Measurements from ENCODE around the gene DNAJA3.

Gene DNAJA3

GRCh38 chr16:4386951-4387565, 38.6 kb upstream of the DNAJA3 start:
- Histone ChIP-seq H3K9ac (ENCODE audit: low read length) (no peak overlapping the region), H3K9me3 (replicated peaks; ENCODE audit: insufficient read depth, low read length) (no peaks in the 10 kb centered on the region), H3K4me1 (ENCODE audit: low read length) (no peaks in the 10 kb centered on the region), H3K79me2 (ENCODE audit: low read length) (peaks cover 4% of the 10 kb centered on the region; the same call in 1 of the 2 replicates), H3K36me3 (replicated peaks; ENCODE audit: insufficient read depth, low read length) (peaks cover 3% of the 10 kb centered on the region; the same call in 1 of the 2 replicates), H2AFZ (ENCODE audit: low read length) (no peak overlapping the region), H3K4me3 (ENCODE audit: low read length) (no peak overlapping the region), H3K9me2 (replicated peaks; ENCODE audit: insufficient read depth, low read length) (no peaks in the 10 kb centered on the region), H3K4me2 (ENCODE audit: low read depth, low read length) (no peak overlapping the region), H3K27ac (ENCODE audit: low read length) (no peak overlapping the region), H3F3A (ENCODE audit: insufficient read depth, low read length) (no peaks in the 10 kb centered on the region), H3K27me3 (replicated peaks; ENCODE audit: insufficient read depth, low read length) (no peaks in the 10 kb centered on the region), H4K20me1 (ENCODE audit: insufficient read depth, low read length) (no peaks in the 10 kb centered on the region)
- TF ChIP-seq EZH2phosphoT487 (IDR thresholded peaks at IDR 0.05; ENCODE audit: low read length), result no peak
- no peak for TF ChIP-seq CTCF (IDR thresholded peaks at IDR 0.05; ENCODE audit: low read length)
- no peak for DNase-seq

- Histone ChIP-seq H3K27me3 (replicated peaks; ENCODE audit: insufficient read depth, low read length) (no peaks in the 10 kb centered on the region), H3K4me3 (ENCODE audit: low read length) (no peak overlapping the region), H3K27ac (ENCODE audit: low read length) (no peak overlapping the region), H3K4me1 (ENCODE audit: low read length) (no peaks in the 10 kb centered on the region), H4K20me1 (ENCODE audit: insufficient read depth, low read length) (no peaks in the 10 kb centered on the region), H3F3A (ENCODE audit: insufficient read depth, low read length) (no peaks in the 10 kb centered on the region), H3K79me2 (ENCODE audit: low read length) (peaks cover 8% of the 10 kb centered on the region; the same call in 1 of the 2 replicates), H3K4me2 (ENCODE audit: low read depth, low read length) (no peak overlapping the region), H3K9me3 (replicated peaks; ENCODE audit: insufficient read depth, low read length) (no peaks in the 10 kb centered on the region), H2AFZ (ENCODE audit: low read length) (no peak overlapping the region), H3K36me3 (replicated peaks; ENCODE audit: insufficient read depth, low read length) (peaks cover 3% of the 10 kb centered on the region; the same call in 1 of the 2 replicates), H3K9ac (ENCODE audit: low read length) (no peak overlapping the region), H3K9me2 (replicated peaks; ENCODE audit: insufficient read depth, low read length) (no peaks in the 10 kb centered on the region)
- no peak for TF ChIP-seq EZH2 (optimal IDR thresholded peaks at IDR 0.05; ENCODE audit: low read depth, low read length)
- TF ChIP-seq EZH2phosphoT487 (IDR thresholded peaks at IDR 0.05; ENCODE audit: low read length), result no peak
- no peak for TF ChIP-seq CTCF (IDR thresholded peaks at IDR 0.05; ENCODE audit: low read length)
- DNase-seq, result no peak
Observed at GRCh38 chr16:4387781-4388180, 37.9 kb upstream of the DNAJA3 start.

- H3K27ac ChIP-seq (ENCODE audit: low read length), result no peak overlapping the region
- no peak overlapping the region for H3K9ac ChIP-seq (ENCODE audit: low read length)
- H3K79me2 ChIP-seq (ENCODE audit: low read length), result peaks cover 14% of the 10 kb centered on the region; the same call in 1 of the 2 replicates
- TF ChIP-seq CTCF (IDR thresholded peaks at IDR 0.05; ENCODE audit: low read length) (no peak), EZH2phosphoT487 (IDR thresholded peaks at IDR 0.05; ENCODE audit: low read length) (no peak), EZH2 (optimal IDR thresholded peaks at IDR 0.05; ENCODE audit: low read depth, low read length) (no peak)
- H3K36me3 ChIP-seq (replicated peaks; ENCODE audit: insufficient read depth, low read length), result peaks cover 3% of the 10 kb centered on the region; the same call in 1 of the 2 replicates
- DNase-seq, result no peak
- no peak overlapping the region for H3K4me3 ChIP-seq (ENCODE audit: low read length)
- no peaks in the 10 kb centered on the region for H4K20me1 ChIP-seq (ENCODE audit: insufficient read depth, low read length)
- no peaks in the 10 kb centered on the region for H3K9me3 ChIP-seq (replicated peaks; ENCODE audit: insufficient read depth, low read length)
- H2AFZ ChIP-seq (ENCODE audit: low read length), result no peak overlapping the region
- H3K4me1 ChIP-seq (ENCODE audit: low read length), result no peaks in the 10 kb centered on the region
- no peaks in the 10 kb centered on the region for H3K9me2 ChIP-seq (replicated peaks; ENCODE audit: insufficient read depth, low read length)
- H3K27me3 ChIP-seq (replicated peaks; ENCODE audit: insufficient read depth, low read length), result no peaks in the 10 kb centered on the region
- H3F3A ChIP-seq (ENCODE audit: insufficient read depth, low read length), result no peaks in the 10 kb centered on the region
- H3K4me2 ChIP-seq (ENCODE audit: low read depth, low read length), result no peak overlapping the region
Observed at GRCh38 chr16:4388271-4389021, 37.2 kb upstream of the DNAJA3 start.

Data from MM.1S (cell line).